ENCODE measurements around the gene ZNF668.

DNA sequence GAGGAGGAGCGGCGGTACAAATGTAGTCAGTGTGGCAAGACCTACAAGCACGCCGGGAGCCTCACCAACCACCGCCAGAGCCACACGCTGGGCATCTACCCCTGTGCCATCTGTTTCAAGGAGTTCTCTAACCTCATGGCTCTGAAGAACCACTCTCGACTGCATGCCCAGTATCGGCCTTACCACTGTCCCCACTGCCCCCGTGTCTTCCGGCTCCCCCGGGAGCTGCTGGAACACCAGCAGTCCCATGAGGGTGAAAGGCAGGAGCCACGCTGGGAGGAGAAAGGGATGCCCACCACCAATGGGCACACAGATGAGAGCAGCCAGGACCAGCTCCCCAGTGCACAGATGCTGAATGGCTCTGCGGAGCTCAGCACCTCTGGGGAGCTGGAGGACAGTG lies 3.0 kb upstream of the ZNF668 start:
- TF ChIP-seq MEF2A (IDR thresholded peaks at IDR 0.05; ENCODE audit: borderline replicate concordance, low read depth) (no peak), RFX5 (IDR thresholded peaks at IDR 0.05; ENCODE audit: low read length) (no peak), SMC3 (IDR thresholded peaks at IDR 0.05; ENCODE audit: low read depth, low read length) (no peak), MXI1 (IDR thresholded peaks at IDR 0.05; ENCODE audit: low read depth, low read length) (no peak), TAF1 (IDR thresholded peaks at IDR 0.05; ENCODE audit: borderline replicate concordance, low read depth, low read length) (no peak), RCOR1 (IDR thresholded peaks at IDR 0.05; ENCODE audit: low read length) (no peak), GABPA (IDR thresholded peaks at IDR 0.05; ENCODE audit: low read depth) (no peak), EZH2phosphoT487 (IDR thresholded peaks at IDR 0.05; ENCODE audit: borderline replicate concordance, low read depth) (no peak)
- TF ChIP-seq, protein P1, sequence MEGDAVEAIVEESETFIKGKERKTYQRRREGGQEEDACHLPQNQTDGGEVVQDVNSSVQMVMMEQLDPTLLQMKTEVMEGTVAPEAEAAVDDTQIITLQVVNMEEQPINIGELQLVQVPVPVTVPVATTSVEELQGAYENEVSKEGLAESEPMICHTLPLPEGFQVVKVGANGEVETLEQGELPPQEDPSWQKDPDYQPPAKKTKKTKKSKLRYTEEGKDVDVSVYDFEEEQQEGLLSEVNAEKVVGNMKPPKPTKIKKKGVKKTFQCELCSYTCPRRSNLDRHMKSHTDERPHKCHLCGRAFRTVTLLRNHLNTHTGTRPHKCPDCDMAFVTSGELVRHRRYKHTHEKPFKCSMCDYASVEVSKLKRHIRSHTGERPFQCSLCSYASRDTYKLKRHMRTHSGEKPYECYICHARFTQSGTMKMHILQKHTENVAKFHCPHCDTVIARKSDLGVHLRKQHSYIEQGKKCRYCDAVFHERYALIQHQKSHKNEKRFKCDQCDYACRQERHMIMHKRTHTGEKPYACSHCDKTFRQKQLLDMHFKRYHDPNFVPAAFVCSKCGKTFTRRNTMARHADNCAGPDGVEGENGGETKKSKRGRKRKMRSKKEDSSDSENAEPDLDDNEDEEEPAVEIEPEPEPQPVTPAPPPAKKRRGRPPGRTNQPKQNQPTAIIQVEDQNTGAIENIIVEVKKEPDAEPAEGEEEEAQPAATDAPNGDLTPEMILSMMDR (IDR thresholded peaks at IDR 0.05), result no peak
- TF ChIP-seq, protein P2, sequence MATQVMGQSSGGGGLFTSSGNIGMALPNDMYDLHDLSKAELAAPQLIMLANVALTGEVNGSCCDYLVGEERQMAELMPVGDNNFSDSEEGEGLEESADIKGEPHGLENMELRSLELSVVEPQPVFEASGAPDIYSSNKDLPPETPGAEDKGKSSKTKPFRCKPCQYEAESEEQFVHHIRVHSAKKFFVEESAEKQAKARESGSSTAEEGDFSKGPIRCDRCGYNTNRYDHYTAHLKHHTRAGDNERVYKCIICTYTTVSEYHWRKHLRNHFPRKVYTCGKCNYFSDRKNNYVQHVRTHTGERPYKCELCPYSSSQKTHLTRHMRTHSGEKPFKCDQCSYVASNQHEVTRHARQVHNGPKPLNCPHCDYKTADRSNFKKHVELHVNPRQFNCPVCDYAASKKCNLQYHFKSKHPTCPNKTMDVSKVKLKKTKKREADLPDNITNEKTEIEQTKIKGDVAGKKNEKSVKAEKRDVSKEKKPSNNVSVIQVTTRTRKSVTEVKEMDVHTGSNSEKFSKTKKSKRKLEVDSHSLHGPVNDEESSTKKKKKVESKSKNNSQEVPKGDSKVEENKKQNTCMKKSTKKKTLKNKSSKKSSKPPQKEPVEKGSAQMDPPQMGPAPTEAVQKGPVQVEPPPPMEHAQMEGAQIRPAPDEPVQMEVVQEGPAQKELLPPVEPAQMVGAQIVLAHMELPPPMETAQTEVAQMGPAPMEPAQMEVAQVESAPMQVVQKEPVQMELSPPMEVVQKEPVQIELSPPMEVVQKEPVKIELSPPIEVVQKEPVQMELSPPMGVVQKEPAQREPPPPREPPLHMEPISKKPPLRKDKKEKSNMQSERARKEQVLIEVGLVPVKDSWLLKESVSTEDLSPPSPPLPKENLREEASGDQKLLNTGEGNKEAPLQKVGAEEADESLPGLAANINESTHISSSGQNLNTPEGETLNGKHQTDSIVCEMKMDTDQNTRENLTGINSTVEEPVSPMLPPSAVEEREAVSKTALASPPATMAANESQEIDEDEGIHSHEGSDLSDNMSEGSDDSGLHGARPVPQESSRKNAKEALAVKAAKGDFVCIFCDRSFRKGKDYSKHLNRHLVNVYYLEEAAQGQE (IDR thresholded peaks at IDR 0.05; ENCODE audit: low read depth, low read length), result no peak
- TF ChIP-seq, protein P3, sequence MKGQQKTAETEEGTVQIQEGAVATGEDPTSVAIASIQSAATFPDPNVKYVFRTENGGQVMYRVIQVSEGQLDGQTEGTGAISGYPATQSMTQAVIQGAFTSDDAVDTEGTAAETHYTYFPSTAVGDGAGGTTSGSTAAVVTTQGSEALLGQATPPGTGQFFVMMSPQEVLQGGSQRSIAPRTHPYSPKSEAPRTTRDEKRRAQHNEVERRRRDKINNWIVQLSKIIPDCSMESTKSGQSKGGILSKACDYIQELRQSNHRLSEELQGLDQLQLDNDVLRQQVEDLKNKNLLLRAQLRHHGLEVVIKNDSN (IDR thresholded peaks at IDR 0.05; ENCODE audit: borderline replicate concordance, low read depth), result no peak

All from SK-N-SH (cell line).